ENCODE results near the gene PLD1. TPM values are rescaled to one million over a fixed set of nuclear protein-coding genes. Genes with fewer than 3 reads are reported as not detected.

The PLD1 gene
- total and polyA plus RNA-seq, 4 donors, result 4.9 to 31.5 (median 18.6) TPM

DNA sequence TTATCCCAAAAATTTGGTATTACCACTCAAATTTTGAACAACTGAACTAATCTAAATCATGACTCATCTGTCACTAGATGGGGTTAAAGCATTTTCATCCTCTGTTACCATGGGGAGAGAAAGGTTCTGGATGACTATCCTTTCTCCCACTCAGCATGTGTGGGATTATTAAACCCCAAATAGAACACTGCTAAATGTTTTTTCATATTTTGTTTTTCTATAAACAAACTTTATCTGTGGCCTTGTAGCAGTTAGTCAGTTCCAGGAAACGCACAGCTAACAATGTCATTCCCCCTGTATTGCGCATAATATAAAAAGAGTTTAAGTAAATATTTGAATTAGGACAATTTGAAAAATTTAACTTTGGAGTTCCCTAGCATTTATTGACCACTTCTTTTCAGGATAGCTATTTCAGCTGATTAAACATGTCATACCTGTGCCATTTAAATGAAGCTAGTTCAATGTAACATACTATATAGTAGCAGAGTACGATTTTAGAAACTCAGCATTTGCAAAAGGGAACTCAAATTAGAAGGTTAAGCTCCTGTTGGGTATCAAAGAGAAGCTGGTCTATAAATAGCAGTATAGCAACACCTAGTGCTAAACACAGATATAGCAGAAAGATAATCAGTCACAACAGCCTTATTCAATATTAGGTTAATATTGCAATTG, 23.6 kb upstream of the PLD1 start:
- Histone ChIP-seq H3K4me1 (ENCODE audit: control insufficient read depth in 4 of 4, insufficient read depth in 4 of 4, low read length in 3 of 4) (peaks cover 1 to 72% (median 47%) of the 10 kb centered on the region in 4 donors), H3K4me3 (ENCODE audit: low read depth in 1 of 3, low read length in 3 of 3) (no peak overlapping the region), H3K9ac (ENCODE audit: low read depth in 1 of 2, low read length in 2 of 2) (peak overlapping the region in 1 of 2 donors; percentile 26), H3K27ac (ENCODE audit: low read depth in 1 of 2, low read length in 2 of 2) (peak overlapping the region; percentile 65 to 76), H3K9me3 (ENCODE audit: control insufficient read depth in 4 of 4, low read length in 3 of 4) (no peaks in the 10 kb centered on the region), H3K36me3 (ENCODE audit: control insufficient read depth in 4 of 4, insufficient read depth in 3 of 4, low read depth in 1 of 4, low read length in 3 of 4) (no peaks in the 10 kb centered on the region), H3K27me3 (ENCODE audit: control insufficient read depth in 4 of 4, insufficient read depth in 4 of 4, low read length in 3 of 4) (no peaks in the 10 kb centered on the region)
- DNase-seq (ENCODE audit: low spot score), result no peak
- 12% methylated on average over 3 of the region's 3 CpGs for WGBS
- TF ChIP-seq YY1 (IDR thresholded peaks at IDR 0.05) (peak; percentile 52), SP1 (IDR thresholded peaks at IDR 0.05) (peak; percentile 66), ATF3 (IDR thresholded peaks at IDR 0.05) (peak; percentile 37), RAD21 (IDR thresholded peaks at IDR 0.05) (peak; percentile 64 to 76), REST (IDR thresholded peaks at IDR 0.05) (no peak), GABPA (IDR thresholded peaks at IDR 0.05 in 1 of 2, conservative IDR thresholded peaks at IDR 0.05 in 1 of 2) (no peak), EGR1 (IDR thresholded peaks at IDR 0.05; ENCODE audit: low read depth in 2 of 2) (no peak), NR2F2 (IDR thresholded peaks at IDR 0.05) (no peak), TAF1 (conservative IDR thresholded peaks at IDR 0.05) (no peak), CTCF (IDR thresholded peaks at IDR 0.05; ENCODE audit: low read depth, low read length, missing input control) (peak; percentile 36), HNF4A (conservative IDR thresholded peaks at IDR 0.05) (peak; percentile 5 to 47), HNF4G (IDR thresholded peaks at IDR 0.05) (no peak), FOXA2 (IDR thresholded peaks at IDR 0.05) (no peak), RXRA (IDR thresholded peaks at IDR 0.05) (peak; percentile 84 to 85), FOXA1 (IDR thresholded peaks at IDR 0.05) (no peak), JUND (IDR thresholded peaks at IDR 0.05) (peak; percentile 88 to 92), ZBTB33 (IDR thresholded peaks at IDR 0.05) (peak; percentile 45)
- TF ChIP-seq, protein P1, sequence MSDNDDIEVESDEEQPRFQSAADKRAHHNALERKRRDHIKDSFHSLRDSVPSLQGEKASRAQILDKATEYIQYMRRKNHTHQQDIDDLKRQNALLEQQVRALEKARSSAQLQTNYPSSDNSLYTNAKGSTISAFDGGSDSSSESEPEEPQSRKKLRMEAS (IDR thresholded peaks at IDR 0.05), result peak; percentile 56
